K562 (cell line): ENCODE measurements around the gene SLC25A45. TPM values are rescaled to one million over a fixed set of nuclear protein-coding genes. Genes with fewer than 3 reads are reported as not detected.

Experiments used
- BRF1 ChIP-seq: IDR thresholded peaks from 3 replicates; pipeline ENCODE4 v1.6.1; 2011; ENCODE audit warnings: borderline replicate concordance, mild to moderate bottlenecking; ENCODE audit not compliant: insufficient read length; ENCODE audit errors: extremely low read depth
- COPS2 ChIP-seq: fragments of 450-650 bp; conservative IDR thresholded peaks from 2 replicates; pipeline ENCODE4 v1.6.1; 2016; ENCODE audit warnings: mild to moderate bottlenecking, moderate library complexity
- DPF2 ChIP-seq: fragments of 450-650 bp; IDR thresholded peaks from 2 replicates; pipeline ENCODE4 v1.6.1; 2016
- KAT7 ChIP-seq: sonication (generic); formaldehyde crosslinking; IDR thresholded peaks from 2 replicates; pipeline ENCODE4 v1.8.0; 2022; ENCODE audit warnings: missing genetic modification reagents, mild to moderate bottlenecking, borderline replicate concordance
- MYNN ChIP-seq, 2 experiments: sonication (generic); formaldehyde crosslinking in 1 of 2; IDR thresholded peaks; 2 replicates each; pipeline versions ENCODE4 v1.5.0 to v1.6.1; 2016 to 2020; ENCODE audit warnings: antibody characterized with exemption in 1 of 2, missing genetic modification reagents in 1 of 2
- RBBP5 ChIP-seq: fragments of 200-600 bp; sonication (generic); IDR thresholded peaks from 2 replicates; pipeline ENCODE4 v1.6.1; 2012; ENCODE audit warnings: borderline replicate concordance, mild to moderate bottlenecking, low read length, control low read depth, inconsistent platforms; ENCODE audit not compliant: insufficient read depth, poor library complexity, severe bottlenecking
- ZBTB8A ChIP-seq: fragments of 450-650 bp; IDR thresholded peaks from 2 replicates; pipeline ENCODE4 v1.6.1; 2018; ENCODE audit warnings: mild to moderate bottlenecking, moderate library complexity; ENCODE audit not compliant: partially characterized antibody
- polyA plus RNA-seq, 8 experiments: library from polyadenylated mRNA; depleted of rRNA in 4 of 8; stranded (reverse) in 5 of 8; unstranded in 3 of 8; fragments of >200 nt; fragmentation: Nextera tagmentation in 2 of 8; fragmentation: Illumina TruSeq in 1 of 8; extraction: Ambion mirVana in 2 of 8; extraction: Trizol in 1 of 8; gene quantifications; 2 replicates each; pipeline versions ENCODE4 v1.2.1 to v1.2.3, GENCODE V29; 2011 to 2014; ENCODE audit warnings: inconsistent platforms in 1 of 8, missing spikeins in 1 of 8
- total RNA-seq, 7 experiments: library from RNA; depleted of rRNA in 6 of 7; stranded (reverse); fragments of >200 nt in 6 of 7; fragmentation: Illumina TruSeq in 2 of 7; extraction: Trizol in 2 of 7; gene quantifications; 2 replicates each; pipeline versions ENCODE4 v1.2.1 to v1.2.3, GENCODE V29; 2011 to 2021; ENCODE audit warnings: low replicate concordance in 1 of 7
- TF ChIP-seq, protein P1 (sequence below): sonication (generic); formaldehyde crosslinking; IDR thresholded peaks from 2 replicates; pipeline ENCODE4 v1.8.0; 2023; ENCODE audit warnings: mild to moderate bottlenecking, missing genetic modification reagents
- TF ChIP-seq, protein P2 (sequence below): fragments of 250-450 bp; sonication (Bioruptor Pico); IDR thresholded peaks from 2 replicates; pipeline ENCODE4 v1.5.0; 2021; ENCODE audit warnings: mild to moderate bottlenecking, moderate library complexity
- TF ChIP-seq, protein P3 (sequence below), 2 experiments: fragments of 150-350 bp in 1 of 2; IDR thresholded peaks; 2 replicates each; pipeline ENCODE4 v1.6.1; 2012 to 2016; ENCODE audit warnings: low read depth in 2 of 2, low read length in 2 of 2, mild to moderate bottlenecking in 1 of 2, moderate library complexity in 1 of 2
- TF ChIP-seq, protein P4 (sequence below), 3 experiments: fragments of 200-800 bp in 1 of 3; fragments of 250-450 bp in 1 of 3; fragments of 450-650 bp in 1 of 3; sonication (Bioruptor Pico) in 1 of 3; sonication (Bioruptor generic) in 1 of 3; formaldehyde crosslinking in 1 of 3; IDR thresholded peaks; 2 replicates each; pipeline versions ENCODE4 v1.6.1 to v1.8.0; 2016 to 2022; ENCODE audit warnings: mild to moderate bottlenecking in 2 of 3, missing genetic modification characterization in 2 of 3, missing compliant biosample characterization in 1 of 3, moderate library complexity in 1 of 3

Gene SLC25A45
- total and polyA plus RNA-seq, 9 of the 15 experiments (the other 6 are each of a cell fraction or from before 2014, with no cell fraction given) = 0.15 to 2.3 (median 0.68) TPM

DNA sequence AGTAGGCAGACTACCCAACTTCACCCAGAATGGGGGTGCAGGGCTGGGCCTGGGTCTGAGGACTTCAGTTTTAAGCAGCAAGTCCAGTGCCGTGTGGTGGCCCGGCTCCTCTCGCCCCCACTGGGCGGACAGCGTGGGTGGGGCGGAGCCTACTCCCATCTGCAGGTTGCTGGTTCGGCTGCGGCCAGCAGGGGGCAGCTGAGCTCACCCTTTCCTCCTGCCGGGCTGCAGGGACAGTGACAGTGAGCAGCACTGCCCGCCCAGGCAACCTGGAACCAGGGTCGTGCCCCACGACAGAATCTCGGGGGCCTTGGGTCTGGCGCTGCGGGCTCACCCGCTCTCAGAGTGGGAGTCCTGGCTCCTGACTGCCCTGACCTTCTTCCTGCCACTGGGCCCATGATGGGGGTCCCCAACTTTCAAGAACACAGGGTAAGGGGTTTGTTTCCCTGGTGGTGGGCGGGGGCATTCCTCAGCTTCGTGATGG lies 33.9 kb upstream of the SLC25A45 start (continued):
- TF ChIP-seq RBBP5 (peak; percentile 7), BRF1 (no peak), KAT7 (CRISPR knock-in tag) (no peak; the same call in 1 of the 2 replicates), MYNN (IDR thresholded peaks at IDR 0.05) (peak; percentile 84; the same call in 1 of the 2 replicates), MYNN (CRISPR knock-in tag; IDR thresholded peaks at IDR 0.05) (no peak), DPF2 (no peak), ZBTB8A (no peak), COPS2 (no peak)
- TF ChIP-seq, protein P1, sequence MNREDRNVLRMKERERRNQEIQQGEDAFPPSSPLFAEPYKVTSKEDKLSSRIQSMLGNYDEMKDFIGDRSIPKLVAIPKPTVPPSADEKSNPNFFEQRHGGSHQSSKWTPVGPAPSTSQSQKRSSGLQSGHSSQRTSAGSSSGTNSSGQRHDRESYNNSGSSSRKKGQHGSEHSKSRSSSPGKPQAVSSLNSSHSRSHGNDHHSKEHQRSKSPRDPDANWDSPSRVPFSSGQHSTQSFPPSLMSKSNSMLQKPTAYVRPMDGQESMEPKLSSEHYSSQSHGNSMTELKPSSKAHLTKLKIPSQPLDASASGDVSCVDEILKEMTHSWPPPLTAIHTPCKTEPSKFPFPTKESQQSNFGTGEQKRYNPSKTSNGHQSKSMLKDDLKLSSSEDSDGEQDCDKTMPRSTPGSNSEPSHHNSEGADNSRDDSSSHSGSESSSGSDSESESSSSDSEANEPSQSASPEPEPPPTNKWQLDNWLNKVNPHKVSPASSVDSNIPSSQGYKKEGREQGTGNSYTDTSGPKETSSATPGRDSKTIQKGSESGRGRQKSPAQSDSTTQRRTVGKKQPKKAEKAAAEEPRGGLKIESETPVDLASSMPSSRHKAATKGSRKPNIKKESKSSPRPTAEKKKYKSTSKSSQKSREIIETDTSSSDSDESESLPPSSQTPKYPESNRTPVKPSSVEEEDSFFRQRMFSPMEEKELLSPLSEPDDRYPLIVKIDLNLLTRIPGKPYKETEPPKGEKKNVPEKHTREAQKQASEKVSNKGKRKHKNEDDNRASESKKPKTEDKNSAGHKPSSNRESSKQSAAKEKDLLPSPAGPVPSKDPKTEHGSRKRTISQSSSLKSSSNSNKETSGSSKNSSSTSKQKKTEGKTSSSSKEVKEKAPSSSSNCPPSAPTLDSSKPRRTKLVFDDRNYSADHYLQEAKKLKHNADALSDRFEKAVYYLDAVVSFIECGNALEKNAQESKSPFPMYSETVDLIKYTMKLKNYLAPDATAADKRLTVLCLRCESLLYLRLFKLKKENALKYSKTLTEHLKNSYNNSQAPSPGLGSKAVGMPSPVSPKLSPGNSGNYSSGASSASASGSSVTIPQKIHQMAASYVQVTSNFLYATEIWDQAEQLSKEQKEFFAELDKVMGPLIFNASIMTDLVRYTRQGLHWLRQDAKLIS = peak; percentile 79; the same call in 1 of the 2 replicates
- TF ChIP-seq, protein P2, sequence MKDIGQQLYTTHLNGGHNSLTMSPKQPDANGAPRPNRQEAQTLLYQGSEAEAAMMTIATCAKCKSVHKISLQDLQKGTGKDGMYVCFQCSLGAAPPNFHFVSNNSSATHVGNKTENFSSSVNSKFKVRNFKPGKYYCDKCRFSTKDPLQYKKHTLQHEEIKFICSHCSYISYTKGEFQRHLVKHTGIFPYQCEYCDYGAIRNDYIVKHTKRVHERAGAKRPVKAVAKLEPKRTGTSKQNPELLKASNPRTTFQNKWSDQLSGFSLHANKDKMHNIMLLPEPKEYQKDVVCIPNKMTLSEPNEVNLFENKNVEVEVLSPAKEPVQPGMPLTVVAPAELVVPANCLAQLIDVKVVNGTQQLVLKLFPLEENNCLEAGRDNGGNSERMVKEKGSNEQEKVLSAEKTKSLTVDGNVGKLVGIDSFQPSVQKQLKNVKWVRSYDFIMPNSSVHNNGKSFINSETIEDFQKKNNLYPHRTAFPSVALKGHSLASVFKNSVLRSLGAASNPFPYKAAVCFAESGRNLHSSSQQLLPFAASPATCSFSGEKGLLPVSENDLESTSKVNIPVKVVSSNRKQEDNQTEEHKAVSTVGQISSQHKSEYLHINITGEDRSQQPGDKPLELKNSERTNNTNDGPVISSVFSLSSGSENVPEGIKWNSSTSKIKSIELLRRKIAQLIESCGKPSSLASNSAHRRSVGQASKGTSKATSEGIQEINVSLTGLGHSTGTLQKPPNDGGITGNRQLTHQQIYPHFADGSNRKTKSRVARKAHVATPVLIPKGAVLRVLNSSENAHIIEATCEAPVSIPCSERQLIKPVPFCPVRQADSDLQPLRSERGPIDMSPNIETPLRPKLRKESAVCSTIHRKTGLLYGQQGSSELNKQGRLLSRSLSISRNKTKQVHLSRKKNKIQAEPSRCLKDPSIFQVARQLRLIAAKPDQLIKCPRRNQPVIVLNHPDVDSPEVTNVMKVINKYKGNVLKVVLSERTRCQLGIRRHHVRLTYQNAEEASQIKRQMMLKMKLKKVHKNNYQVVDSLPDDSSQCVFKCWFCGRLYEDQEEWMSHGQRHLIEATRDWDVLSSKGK (CRISPR knock-in tag) = no peak
- TF ChIP-seq, protein P3, sequence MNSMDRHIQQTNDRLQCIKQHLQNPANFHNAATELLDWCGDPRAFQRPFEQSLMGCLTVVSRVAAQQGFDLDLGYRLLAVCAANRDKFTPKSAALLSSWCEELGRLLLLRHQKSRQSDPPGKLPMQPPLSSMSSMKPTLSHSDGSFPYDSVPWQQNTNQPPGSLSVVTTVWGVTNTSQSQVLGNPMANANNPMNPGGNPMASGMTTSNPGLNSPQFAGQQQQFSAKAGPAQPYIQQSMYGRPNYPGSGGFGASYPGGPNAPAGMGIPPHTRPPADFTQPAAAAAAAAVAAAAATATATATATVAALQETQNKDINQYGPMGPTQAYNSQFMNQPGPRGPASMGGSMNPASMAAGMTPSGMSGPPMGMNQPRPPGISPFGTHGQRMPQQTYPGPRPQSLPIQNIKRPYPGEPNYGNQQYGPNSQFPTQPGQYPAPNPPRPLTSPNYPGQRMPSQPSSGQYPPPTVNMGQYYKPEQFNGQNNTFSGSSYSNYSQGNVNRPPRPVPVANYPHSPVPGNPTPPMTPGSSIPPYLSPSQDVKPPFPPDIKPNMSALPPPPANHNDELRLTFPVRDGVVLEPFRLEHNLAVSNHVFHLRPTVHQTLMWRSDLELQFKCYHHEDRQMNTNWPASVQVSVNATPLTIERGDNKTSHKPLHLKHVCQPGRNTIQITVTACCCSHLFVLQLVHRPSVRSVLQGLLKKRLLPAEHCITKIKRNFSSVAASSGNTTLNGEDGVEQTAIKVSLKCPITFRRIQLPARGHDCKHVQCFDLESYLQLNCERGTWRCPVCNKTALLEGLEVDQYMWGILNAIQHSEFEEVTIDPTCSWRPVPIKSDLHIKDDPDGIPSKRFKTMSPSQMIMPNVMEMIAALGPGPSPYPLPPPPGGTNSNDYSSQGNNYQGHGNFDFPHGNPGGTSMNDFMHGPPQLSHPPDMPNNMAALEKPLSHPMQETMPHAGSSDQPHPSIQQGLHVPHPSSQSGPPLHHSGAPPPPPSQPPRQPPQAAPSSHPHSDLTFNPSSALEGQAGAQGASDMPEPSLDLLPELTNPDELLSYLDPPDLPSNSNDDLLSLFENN (IDR thresholded peaks at IDR 0.05; ENCODE audit: low read depth in 2 of 2, low read length in 2 of 2) = no peak
- TF ChIP-seq, protein P4, sequence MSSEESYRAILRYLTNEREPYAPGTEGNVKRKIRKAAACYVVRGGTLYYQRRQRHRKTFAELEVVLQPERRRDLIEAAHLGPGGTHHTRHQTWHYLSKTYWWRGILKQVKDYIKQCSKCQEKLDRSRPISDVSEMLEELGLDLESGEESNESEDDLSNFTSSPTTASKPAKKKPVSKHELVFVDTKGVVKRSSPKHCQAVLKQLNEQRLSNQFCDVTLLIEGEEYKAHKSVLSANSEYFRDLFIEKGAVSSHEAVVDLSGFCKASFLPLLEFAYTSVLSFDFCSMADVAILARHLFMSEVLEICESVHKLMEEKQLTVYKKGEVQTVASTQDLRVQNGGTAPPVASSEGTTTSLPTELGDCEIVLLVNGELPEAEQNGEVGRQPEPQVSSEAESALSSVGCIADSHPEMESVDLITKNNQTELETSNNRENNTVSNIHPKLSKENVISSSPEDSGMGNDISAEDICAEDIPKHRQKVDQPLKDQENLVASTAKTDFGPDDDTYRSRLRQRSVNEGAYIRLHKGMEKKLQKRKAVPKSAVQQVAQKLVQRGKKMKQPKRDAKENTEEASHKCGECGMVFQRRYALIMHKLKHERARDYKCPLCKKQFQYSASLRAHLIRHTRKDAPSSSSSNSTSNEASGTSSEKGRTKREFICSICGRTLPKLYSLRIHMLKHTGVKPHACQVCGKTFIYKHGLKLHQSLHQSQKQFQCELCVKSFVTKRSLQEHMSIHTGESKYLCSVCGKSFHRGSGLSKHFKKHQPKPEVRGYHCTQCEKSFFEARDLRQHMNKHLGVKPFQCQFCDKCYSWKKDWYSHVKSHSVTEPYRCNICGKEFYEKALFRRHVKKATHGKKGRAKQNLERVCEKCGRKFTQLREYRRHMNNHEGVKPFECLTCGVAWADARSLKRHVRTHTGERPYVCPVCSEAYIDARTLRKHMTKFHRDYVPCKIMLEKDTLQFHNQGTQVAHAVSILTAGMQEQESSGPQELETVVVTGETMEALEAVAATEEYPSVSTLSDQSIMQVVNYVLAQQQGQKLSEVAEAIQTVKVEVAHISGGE (CRISPR knock-in tag; IDR thresholded peaks at IDR 0.05) = no peak
